ENCODE measurements around the gene NCAPD3. TPM values are rescaled to one million over a fixed set of nuclear protein-coding genes. Genes with fewer than 3 reads are reported as not detected.

Gene NCAPD3
- polyA plus RNA-seq, 3 donors: 4.0 to 15.2 (median 6.0) TPM

GRCh38 chr11:134245434-134245833 lies 21.7 kb upstream of the NCAPD3 start:
- Mint-ChIP-seq H3K27me3 (ENCODE audit: low read depth in 3 of 3) (no peaks in the 10 kb centered on the region), H3K9me3 (no peaks in the 10 kb centered on the region), H3K4me1 (peaks cover 4% of the 10 kb centered on the region), H3K27ac (no peak overlapping the region), H3K4me3 (no peak overlapping the region), H3K36me3 (peaks cover 82 to 93% of the 10 kb centered on the region in 2 donors)
- no peaks in the 10 kb centered on the region for H4K20me1 ChIP-seq (ENCODE audit: insufficient read depth, low read length)
- H3K4me1 ChIP-seq (ENCODE audit: control insufficient read depth in 1 of 2, insufficient read depth in 2 of 2, low read length in 2 of 2): peaks cover 6% of the 10 kb centered on the region in 2 donors
- no peak overlapping the region for H3K27ac ChIP-seq (ENCODE audit: low read depth in 1 of 2, low read length in 2 of 2)
- intact Hi-C loops (cut with micrococcal nuclease): no loop called here
- H3K9me3 ChIP-seq (replicated peaks in 1 of 2; ENCODE audit: control insufficient read depth in 1 of 2, insufficient read depth in 1 of 2, low read length in 2 of 2): no peaks in the 10 kb centered on the region
- no peak overlapping the region for H2AFZ ChIP-seq (ENCODE audit: insufficient read depth, low read depth, low read length, poor library complexity, severe bottlenecking)
- peaks cover 85 to 100% of the 10 kb centered on the region in 2 donors for H3K36me3 ChIP-seq (replicated peaks in 1 of 2; ENCODE audit: control insufficient read depth in 1 of 2, insufficient read depth in 2 of 2, low read length in 2 of 2)
- no peak overlapping the region for H3K4me2 ChIP-seq (replicated peaks; ENCODE audit: extremely low read depth, low read length, poor library complexity, severe bottlenecking)
- H3K79me2 ChIP-seq (ENCODE audit: insufficient read depth, low read length): no peaks in the 10 kb centered on the region
- no peak overlapping the region for H3K4me3 ChIP-seq (replicated peaks in 1 of 3; ENCODE audit: low read depth in 2 of 3, low read length in 3 of 3)
- no peaks in the 10 kb centered on the region for H3K27me3 ChIP-seq (ENCODE audit: control insufficient read depth in 2 of 2, insufficient read depth in 2 of 2, low read length in 2 of 2)
- no peak for DNase-seq
- no peak for TF ChIP-seq CTCF (IDR thresholded peaks at IDR 0.05)
- 97% methylated on average over 9 of the region's 14 CpGs for WGBS (ENCODE audit: insufficient coverage)
- no peak overlapping the region for H3K9ac ChIP-seq (ENCODE audit: insufficient read depth, low read length, poor library complexity, severe bottlenecking)

GRCh38 chr11:134244593-134244992 lies 20.8 kb upstream of the NCAPD3 start:
- peaks cover 86 to 99% of the 10 kb centered on the region in 2 donors for H3K36me3 Mint-ChIP-seq
- H3K27me3 ChIP-seq (ENCODE audit: control insufficient read depth in 2 of 2, insufficient read depth in 2 of 2, low read length in 2 of 2): no peaks in the 10 kb centered on the region
- no peaks in the 10 kb centered on the region for H3K4me1 ChIP-seq (ENCODE audit: control insufficient read depth in 1 of 2, insufficient read depth in 2 of 2, low read length in 2 of 2)
- no peak overlapping the region for H3K9ac ChIP-seq (ENCODE audit: insufficient read depth, low read length, poor library complexity, severe bottlenecking)
- peak; percentile 25 for TF ChIP-seq CTCF (IDR thresholded peaks at IDR 0.05)
- H3K4me3 Mint-ChIP-seq: no peak overlapping the region
- no peaks in the 10 kb centered on the region for H3K79me2 ChIP-seq (ENCODE audit: insufficient read depth, low read length)
- no peaks in the 10 kb centered on the region for H4K20me1 ChIP-seq (ENCODE audit: insufficient read depth, low read length)
- intact Hi-C loops (cut with micrococcal nuclease): no loop called here
- H3K4me3 ChIP-seq (replicated peaks in 1 of 3; ENCODE audit: low read depth in 2 of 3, low read length in 3 of 3): no peak overlapping the region
- no peak for DNase-seq
- H2AFZ ChIP-seq (ENCODE audit: insufficient read depth, low read depth, low read length, poor library complexity, severe bottlenecking): no peak overlapping the region
- no peaks in the 10 kb centered on the region for H3K9me3 ChIP-seq (replicated peaks in 1 of 2; ENCODE audit: control insufficient read depth in 1 of 2, insufficient read depth in 1 of 2, low read length in 2 of 2)
- no peak overlapping the region for H3K27ac Mint-ChIP-seq
- no peak overlapping the region for H3K4me2 ChIP-seq (replicated peaks; ENCODE audit: extremely low read depth, low read length, poor library complexity, severe bottlenecking)
- no peaks in the 10 kb centered on the region for H3K27me3 Mint-ChIP-seq (ENCODE audit: low read depth in 3 of 3)
- H3K4me1 Mint-ChIP-seq: no peaks in the 10 kb centered on the region
- H3K9me3 Mint-ChIP-seq: no peaks in the 10 kb centered on the region
- H3K27ac ChIP-seq (ENCODE audit: low read depth in 1 of 2, low read length in 2 of 2): no peak overlapping the region
- WGBS (ENCODE audit: insufficient coverage): 88% methylated on average over 7 of the region's 7 CpGs
- peaks cover 93 to 100% of the 10 kb centered on the region in 2 donors for H3K36me3 ChIP-seq (replicated peaks in 1 of 2; ENCODE audit: control insufficient read depth in 1 of 2, insufficient read depth in 2 of 2, low read length in 2 of 2)

Data from CD14-positive monocyte (primary cell).